Measurements from ENCODE around the gene ENO1. TPM values are rescaled to one million over a fixed set of nuclear protein-coding genes. Genes with fewer than 3 reads are reported as not detected.

Gene ENO1
- total RNA-seq, 1 experiment from 2014 or later = 2,334 TPM

GRCh38 chr1:8879464-8879921 lies 1.0 kb upstream of the ENO1 start:
- CTCF ChIA-PET = interaction anchor here (0.6 to 1.1 kb wide), 2 partner anchors 23 to 650 kb away, joined by 4 to 5 read pairs; no protein-coding TSS in a partner anchor

More at GRCh38 chr1:8879464-8879921, 1.0 kb upstream of the ENO1 start:
- ChIA-PET RAD21 (ENCODE audit: low non-redundant PET in 1 of 2, low total read pairs in 2 of 2, uncharacterized antibody in 2 of 2, unreplicated experiment in 2 of 2) (interaction anchor here in 1 of 2 experiments (0.9 kb wide), 1 partner anchor 17 kb away, joined by 5 read pairs; no protein-coding TSS in a partner anchor), POLR2A (interaction anchor here (0.9 to 1.5 kb wide), 6 partner anchors 11 to 32 kb away, joined by 3 to 11 read pairs (median 3); no protein-coding TSS in a partner anchor)
- Histone ChIP-seq H3K4me3 (replicated peaks in 1 of 2; ENCODE audit: low read depth in 1 of 2, low read length in 2 of 2) (peak overlapping the region; percentile 29 to 88), H3K9ac (ENCODE audit: low read length) (peak overlapping the region; percentile 100), H3K9me3 (ENCODE audit: control insufficient read depth in 1 of 2, insufficient read depth in 1 of 2, low read depth in 1 of 2, low read length in 2 of 2) (no peaks in the 10 kb centered on the region), H3K4me1 (ENCODE audit: control insufficient read depth in 1 of 2, insufficient read depth in 2 of 2, low read length in 2 of 2) (peaks cover 35 to 60% of the 10 kb centered on the region in 2 experiments), H3K27me3 (ENCODE audit: insufficient read depth, low read length) (no peaks in the 10 kb centered on the region), H3K9me2 (ENCODE audit: insufficient read depth) (no peaks in the 10 kb centered on the region), H3K27ac (ENCODE audit: low read depth, low read length) (peak overlapping the region; percentile 99), H3K4me2 (ENCODE audit: low read length) (peak overlapping the region; percentile 84), H4K20me1 (ENCODE audit: insufficient read depth) (peaks cover 19% of the 10 kb centered on the region; the same call in 1 of the 2 replicates), H2AFZ (ENCODE audit: low read depth, low read length, poor library complexity, severe bottlenecking) (no peak overlapping the region), H3K36me3 (ENCODE audit: control insufficient read depth in 1 of 2, insufficient read depth in 2 of 2, low read length in 2 of 2) (peaks cover 12 to 30% of the 10 kb centered on the region in 2 experiments; a peak in 2 of 4 replicates), H3K79me2 (ENCODE audit: insufficient read depth, low read length) (peaks cover 47% of the 10 kb centered on the region)
- no peak for ATAC-seq
- BruUV-seq (replicated peaks) = TSS peak; percentile 82
- TF ChIP-seq CTCF (IDR thresholded peaks at IDR 0.05 in 2 of 3, conservative IDR thresholded peaks at IDR 0.05 in 1 of 3; ENCODE audit: borderline replicate concordance in 1 of 3, insufficient read depth in 1 of 3, low read depth in 2 of 3, low read length in 2 of 3) (peak in 1 of 3 experiments; percentile 33; a peak in 2 of 6 replicates), REST (IDR thresholded peaks at IDR 0.05; ENCODE audit: low read depth) (no peak), SIN3A (IDR thresholded peaks at IDR 0.05; ENCODE audit: low read depth) (no peak)
- intact Hi-C loops (cut with micrococcal nuclease) = no loop called here
- no peak for DNase-seq (ENCODE audit: low read depth, low spot score)

All from HCT116 (cell line).